K562 (cell line): ENCODE results near the gene PIK3R1. TPM values are rescaled to one million over a fixed set of nuclear protein-coding genes. Genes with fewer than 3 reads are reported as not detected.

ENCODE experiments used
- ATAC-seq: fragments of 200-7000 bp; cut with Tn5 transposase; 3 replicates; pipeline ENCODE4 v1.9.1; 2020; ENCODE audit warnings: moderate library complexity
- BruUV-seq: library from RNA; stranded (reverse); fragments of 400-500 nt; replicated peaks from 2 replicates; lab custom pipeline; 2021; lab: Mats Ljungman, UMichigan
- CTCF ChIA-PET: fragments of 300-600 bp; formaldehyde crosslinking; extraction: SDS; loops from one replicate; lab custom pipeline; 2021; ENCODE audit warnings: low intra/inter-chr PET ratio; lab: Yijun Ruan, JAX
- POLR2A ChIA-PET: fragments of 300-600, 350-650 bp; sonication (Branson Sonifier 250); formaldehyde crosslinking; extraction: SDS; loops from one replicate; lab custom pipeline; 2021; ENCODE audit warnings: antibody characterized with exemption, inconsistent platforms; lab: Yijun Ruan, JAX
- DNase-seq, 4 experiments: peaks; one replicate each; pipeline versions ENCODE4 v3.0.0 to v3.0.0-alpha.2; 2011 to 2018; ENCODE audit warnings: low spot score in 3 of 4, mixed read lengths in 3 of 4; ENCODE audit errors: extremely low read depth in 1 of 4
- FAIRE-seq: peaks from 2 replicates; lab custom pipeline; 2011; peaks lifted over from hg19 to GRCh38; lab: Jason Lieb, UNC
- H2AFZ ChIP-seq: 2 replicates; pipeline ENCODE4 v1.6.0; 2011; ENCODE audit warnings: low read depth, low read length, control low read depth, inconsistent platforms
- H3K27ac ChIP-seq: fragments of 200-600 bp; 3 replicates; pipeline ENCODE4 v1.8.0; 2011; ENCODE audit warnings: low read depth, mild to moderate bottlenecking, control low read depth, inconsistent platforms, low read length, moderate library complexity, mixed read lengths; ENCODE audit errors: extremely low read depth
- H3K27me3 ChIP-seq, 2 experiments: fragments of 300-600 bp in 1 of 2; 2 replicates in 1 of 2; 3 replicates in 1 of 2; pipeline versions ENCODE4 v1.6.0 to v1.8.0; 2011; ENCODE audit warnings: inconsistent platforms in 2 of 2, low read length in 2 of 2, mild to moderate bottlenecking in 1 of 2, mixed read lengths in 1 of 2, moderate library complexity in 1 of 2; ENCODE audit not compliant: control insufficient read depth in 2 of 2, insufficient read depth in 2 of 2
- H3K36me3 ChIP-seq: fragments of 300-600 bp; 3 replicates; pipeline ENCODE4 v1.8.0; 2011; ENCODE audit warnings: mild to moderate bottlenecking, low read length, inconsistent platforms; ENCODE audit not compliant: control insufficient read depth, insufficient read depth
- H3K4me1 ChIP-seq, 2 experiments: fragments of 200-600 bp in 1 of 2; replicated peaks in 1 of 2; 2 replicates in 1 of 2; 3 replicates in 1 of 2; pipeline versions ENCODE4 v1.5.1 to v1.8.0; 2011; ENCODE audit warnings: inconsistent platforms in 2 of 2, low read length in 2 of 2, mild to moderate bottlenecking in 1 of 2, mixed read lengths in 1 of 2, moderate library complexity in 1 of 2; ENCODE audit not compliant: control insufficient read depth in 2 of 2, insufficient read depth in 2 of 2
- H3K4me2 ChIP-seq: 2 replicates; pipeline ENCODE4 v1.6.1; 2011; ENCODE audit warnings: low read length, control low read depth, inconsistent platforms, mixed read lengths; ENCODE audit not compliant: insufficient read depth
- H3K4me3 ChIP-seq: fragments of 200-600 bp; sonication (generic), shearing (Covaris generic); 2 replicates; pipeline ENCODE4 v1.5.1; 2016; ENCODE audit warnings: control low read depth, inconsistent platforms
- H3K79me2 ChIP-seq: fragments of 200-600 bp; 3 replicates; pipeline ENCODE4 v1.8.0; 2011; ENCODE audit warnings: low read length, inconsistent platforms; ENCODE audit not compliant: control insufficient read depth, insufficient read depth
- H3K9ac ChIP-seq, 2 experiments: 2 replicates each; pipeline versions ENCODE4 v1.6.0 to v1.6.1; 2011; ENCODE audit warnings: low read depth in 2 of 2, low read length in 2 of 2, control low read depth in 1 of 2, inconsistent platforms in 1 of 2, mild to moderate bottlenecking in 1 of 2, mixed read lengths in 1 of 2; ENCODE audit not compliant: insufficient read depth in 1 of 2
- H3K9me1 ChIP-seq: one replicate; pipeline ENCODE4 v1.6.0; 2011; ENCODE audit warnings: inconsistent platforms, mild to moderate bottlenecking, low read length, moderate library complexity; ENCODE audit not compliant: control insufficient read depth, insufficient read depth
- H3K9me3 ChIP-seq: replicated peaks from 2 replicates; pipeline ENCODE4 v1.5.1; 2011; ENCODE audit warnings: low read depth, low read length, inconsistent platforms; ENCODE audit not compliant: control insufficient read depth, insufficient read depth
- H4K20me1 ChIP-seq: replicated peaks from 2 replicates; pipeline ENCODE4 v1.6.1; 2011; ENCODE audit warnings: low read length, inconsistent platforms, mixed read lengths; ENCODE audit not compliant: control insufficient read depth, insufficient read depth
- BRD4 ChIP-seq: fragments of 200-600 bp; sonication (generic); IDR thresholded peaks from 2 replicates; pipeline ENCODE4 v1.6.1; 2017; ENCODE audit warnings: inconsistent platforms
- CREB1 ChIP-seq, 2 experiments: sonication (generic) in 1 of 2; formaldehyde crosslinking in 1 of 2; IDR thresholded peaks; 2 replicates each; pipeline versions ENCODE4 v1.6.1 to v1.8.0; 2012 to 2022; ENCODE audit warnings: inconsistent platforms in 1 of 2, mild to moderate bottlenecking in 1 of 2, missing genetic modification reagents in 1 of 2, moderate library complexity in 1 of 2
- EGR1 ChIP-seq: fragments of 450-650 bp; conservative IDR thresholded peaks from 2 replicates; pipeline ENCODE4 v1.6.1; 2017; ENCODE audit warnings: mild to moderate bottlenecking
- GATAD2B ChIP-seq: fragments of 450-650 bp; IDR thresholded peaks from 2 replicates; pipeline ENCODE4 v1.6.1; 2017; ENCODE audit warnings: mild to moderate bottlenecking, borderline replicate concordance
- GTF2F1 ChIP-seq: IDR thresholded peaks from 2 replicates; pipeline ENCODE4 v1.6.1; 2011; ENCODE audit warnings: low read depth, low read length, improper control_type of control experiment
- HDAC8 ChIP-seq: fragments of 450-650 bp; IDR thresholded peaks from 2 replicates; pipeline ENCODE4 v1.6.1; 2016; ENCODE audit warnings: mild to moderate bottlenecking, missing genetic modification characterization, moderate library complexity, missing compliant biosample characterization
- SMARCA5 ChIP-seq: fragments of 450-650 bp; IDR thresholded peaks from 2 replicates; pipeline ENCODE4 v1.6.1; 2016
- SREBF1 ChIP-seq: fragments of 150-350 bp; IDR thresholded peaks from 2 replicates; pipeline ENCODE4 v1.6.1; 2014; ENCODE audit warnings: antibody characterized with exemption, low read depth, low read length, borderline replicate concordance
- TEAD2 ChIP-seq: fragments of 450-650 bp; IDR thresholded peaks from 2 replicates; pipeline ENCODE4 v1.6.1; 2016; ENCODE audit warnings: missing genetic modification characterization, control low read depth, missing compliant biosample characterization
- THAP7 ChIP-seq: fragments of 250-450 bp; sonication (Bioruptor Pico); IDR thresholded peaks from 2 replicates; pipeline ENCODE4 v1.5.0; 2021
- ZBTB12 ChIP-seq: fragments of 250-450 bp; sonication (Bioruptor Pico); IDR thresholded peaks from 2 replicates; pipeline ENCODE4 v1.4.0; 2020
- ZNF133 ChIP-seq: fragments of 250-450 bp; sonication (Bioruptor Pico); IDR thresholded peaks from 2 replicates; pipeline ENCODE4 v1.4.0; 2020; ENCODE audit warnings: mild to moderate bottlenecking
- ZNF277 ChIP-seq: fragments of 250-450 bp; sonication (Bioruptor Pico); IDR thresholded peaks from 2 replicates; pipeline ENCODE4 v1.8.0; 2022; ENCODE audit warnings: inconsistent platforms, mild to moderate bottlenecking, moderate library complexity, borderline replicate concordance
- WGBS: fragments of 100-300 bp; shearing (Covaris generic); methylation state at CpG from one replicate; pipeline ENCODE4 v1.1.6; 2016; ENCODE audit warnings: low coverage, mixed read lengths; ENCODE audit not compliant: insufficient coverage; ENCODE audit errors: missing lambda C conversion rate; 5-methylcytosine and 5-hydroxymethylcytosine counted together
- in situ Hi-C: fragments of 300-500 bp; cut with MboI; formaldehyde crosslinking; loops from 4 replicates; pipeline ENCODE4 v1.15.0; 2018; ENCODE audit warnings: inconsistent platforms, mixed read lengths
- intact Hi-C: fragments of 100-400 bp; cut with micrococcal nuclease; formaldehyde crosslinking; loops from 2 replicates; pipeline ENCODE4 v1.14.2; 2022
- polyA plus RNA-seq, 8 experiments: library from polyadenylated mRNA; depleted of rRNA in 4 of 8; stranded (reverse) in 5 of 8; unstranded in 3 of 8; fragments of >200 nt; fragmentation: Nextera tagmentation in 2 of 8; fragmentation: Illumina TruSeq in 1 of 8; extraction: Ambion mirVana in 2 of 8; extraction: Trizol in 1 of 8; gene quantifications; 2 replicates each; pipeline versions ENCODE4 v1.2.1 to v1.2.3, GENCODE V29; 2011 to 2014; ENCODE audit warnings: inconsistent platforms in 1 of 8, missing spikeins in 1 of 8
- total RNA-seq, 7 experiments: library from RNA; depleted of rRNA in 6 of 7; stranded (reverse); fragments of >200 nt in 6 of 7; fragmentation: Illumina TruSeq in 2 of 7; extraction: Trizol in 2 of 7; gene quantifications; 2 replicates each; pipeline versions ENCODE4 v1.2.1 to v1.2.3, GENCODE V29; 2011 to 2021; ENCODE audit warnings: low replicate concordance in 1 of 7

PIK3R1 gene
- total and polyA plus RNA-seq, 9 of the 15 experiments (the other 6 are each of a cell fraction or from before 2014, with no cell fraction given): 1.1 to 9.7 (median 4.8) TPM

GRCh38 chr5:68292316-68292715 is 76.8 kb downstream of the PIK3R1 start:
- Histone ChIP-seq H4K20me1 (no peaks in the 10 kb centered on the region), H3K9me1 (no peaks in the 10 kb centered on the region), H3K36me3 (peaks cover 23% of the 10 kb centered on the region), H3K79me2 (no peaks in the 10 kb centered on the region), H3K4me1 (peaks cover 12 to 14% of the 10 kb centered on the region in 2 experiments; a peak in 4 of 5 replicates), H3K27me3 (no peaks in the 10 kb centered on the region), H3K9me3 (no peaks in the 10 kb centered on the region), H3K4me2 (no peak overlapping the region), H3K4me3 (no peak overlapping the region), H3K27ac (no peak overlapping the region), H3K9ac (no peak overlapping the region), H2AFZ (no peak overlapping the region)
- BruUV-seq: no TSS peak
- intact Hi-C loops: no loop called here
- ChIA-PET CTCF (no interaction called here), POLR2A (interaction anchor here (0.6 kb wide), 1 partner anchor 79 kb away, joined by 4 read pairs; no protein-coding TSS in a partner anchor)
- in situ Hi-C loops: loop anchor here (25.0 kb wide), 1 partner anchor 670 kb away; no protein-coding TSS in a partner anchor
- TF ChIP-seq THAP7 (CRISPR knock-in tag) (no peak), EGR1 (no peak), ZNF133 (no peak), ZBTB12 (CRISPR knock-in tag) (no peak), HDAC8 (tag) (no peak), ZNF277 (no peak), SMARCA5 (no peak), SREBF1 (no peak), CREB1 (IDR thresholded peaks at IDR 0.05) (no peak), CREB1 (CRISPR knock-in tag; IDR thresholded peaks at IDR 0.05) (no peak), BRD4 (no peak), GTF2F1 (no peak), GATAD2B (no peak), TEAD2 (no peak)
- no peak for DNase-seq
- no peak for FAIRE-seq
- ATAC-seq: no peak
- WGBS: 54% methylated on average over 3 of the region's 3 CpGs
